ENCODE measurements around the gene ZMYND11. TPM values are rescaled to one million over a fixed set of nuclear protein-coding genes. Genes with fewer than 3 reads are reported as not detected.
"Not testable (repeated sequence)": the region's sequence is repeated elsewhere in the genome, so short reads cannot be mapped to it uniquely, and the experiment has no call there.

ZMYND11 gene
- total RNA-seq, 1 experiment from 2014 or later, result 37.5 TPM

- Histone ChIP-seq H3K27ac (ENCODE audit: low read length) (no peak overlapping the region), H3K4me3 (ENCODE audit: low read depth in 2 of 2, low read length in 2 of 2) (no peak overlapping the region), H3K36me3 (ENCODE audit: control insufficient read depth, insufficient read depth, low read length) (no peaks in the 10 kb centered on the region), H3K9me3 (ENCODE audit: control insufficient read depth, insufficient read depth, low read depth, low read length) (no peaks in the 10 kb centered on the region), H3K27me3 (ENCODE audit: control insufficient read depth, insufficient read depth, low read length) (no peaks in the 10 kb centered on the region), H3K4me1 (ENCODE audit: control insufficient read depth, insufficient read depth, low read length) (no peaks in the 10 kb centered on the region)
- DNase-seq (ENCODE audit: low read depth, low spot score) (no peak), ATAC-seq (no peak)
- CTCF ChIA-PET, result no interaction called here
- BruUV-seq (replicated peaks), result no TSS peak
- intact Hi-C loops (cut with micrococcal nuclease; ENCODE audit: unreplicated experiment), result no loop called here
- POLR2A ChIA-PET, result no interaction called here
- TF ChIP-seq TCF7L2 (IDR thresholded peaks at IDR 0.05; ENCODE audit: low read depth, low read length), result no peak
- TF ChIP-seq, protein P1, sequence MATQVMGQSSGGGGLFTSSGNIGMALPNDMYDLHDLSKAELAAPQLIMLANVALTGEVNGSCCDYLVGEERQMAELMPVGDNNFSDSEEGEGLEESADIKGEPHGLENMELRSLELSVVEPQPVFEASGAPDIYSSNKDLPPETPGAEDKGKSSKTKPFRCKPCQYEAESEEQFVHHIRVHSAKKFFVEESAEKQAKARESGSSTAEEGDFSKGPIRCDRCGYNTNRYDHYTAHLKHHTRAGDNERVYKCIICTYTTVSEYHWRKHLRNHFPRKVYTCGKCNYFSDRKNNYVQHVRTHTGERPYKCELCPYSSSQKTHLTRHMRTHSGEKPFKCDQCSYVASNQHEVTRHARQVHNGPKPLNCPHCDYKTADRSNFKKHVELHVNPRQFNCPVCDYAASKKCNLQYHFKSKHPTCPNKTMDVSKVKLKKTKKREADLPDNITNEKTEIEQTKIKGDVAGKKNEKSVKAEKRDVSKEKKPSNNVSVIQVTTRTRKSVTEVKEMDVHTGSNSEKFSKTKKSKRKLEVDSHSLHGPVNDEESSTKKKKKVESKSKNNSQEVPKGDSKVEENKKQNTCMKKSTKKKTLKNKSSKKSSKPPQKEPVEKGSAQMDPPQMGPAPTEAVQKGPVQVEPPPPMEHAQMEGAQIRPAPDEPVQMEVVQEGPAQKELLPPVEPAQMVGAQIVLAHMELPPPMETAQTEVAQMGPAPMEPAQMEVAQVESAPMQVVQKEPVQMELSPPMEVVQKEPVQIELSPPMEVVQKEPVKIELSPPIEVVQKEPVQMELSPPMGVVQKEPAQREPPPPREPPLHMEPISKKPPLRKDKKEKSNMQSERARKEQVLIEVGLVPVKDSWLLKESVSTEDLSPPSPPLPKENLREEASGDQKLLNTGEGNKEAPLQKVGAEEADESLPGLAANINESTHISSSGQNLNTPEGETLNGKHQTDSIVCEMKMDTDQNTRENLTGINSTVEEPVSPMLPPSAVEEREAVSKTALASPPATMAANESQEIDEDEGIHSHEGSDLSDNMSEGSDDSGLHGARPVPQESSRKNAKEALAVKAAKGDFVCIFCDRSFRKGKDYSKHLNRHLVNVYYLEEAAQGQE (IDR thresholded peaks at IDR 0.05; ENCODE audit: insufficient read depth in 1 of 2, low read depth in 2 of 2, low read length in 1 of 2), result no peak
- TF ChIP-seq SIN3A (IDR thresholded peaks at IDR 0.05; ENCODE audit: borderline replicate concordance, insufficient read depth, low read depth, low read length), result no peak
- TF ChIP-seq POLR2AphosphoS5 (IDR thresholded peaks at IDR 0.05; ENCODE audit: low read depth, low read length), result no peak
- TF ChIP-seq CTCF (IDR thresholded peaks at IDR 0.05), result no peak
- in situ Hi-C loops (cut with HindIII; ENCODE audit: low pct_unique_long_range_greater_than_20kb, low sequenced_read_pairs), result no loop called here
Observed at GRCh38 chr10:299512-299911, 164.3 kb downstream of the ZMYND11 start.

DNA sequence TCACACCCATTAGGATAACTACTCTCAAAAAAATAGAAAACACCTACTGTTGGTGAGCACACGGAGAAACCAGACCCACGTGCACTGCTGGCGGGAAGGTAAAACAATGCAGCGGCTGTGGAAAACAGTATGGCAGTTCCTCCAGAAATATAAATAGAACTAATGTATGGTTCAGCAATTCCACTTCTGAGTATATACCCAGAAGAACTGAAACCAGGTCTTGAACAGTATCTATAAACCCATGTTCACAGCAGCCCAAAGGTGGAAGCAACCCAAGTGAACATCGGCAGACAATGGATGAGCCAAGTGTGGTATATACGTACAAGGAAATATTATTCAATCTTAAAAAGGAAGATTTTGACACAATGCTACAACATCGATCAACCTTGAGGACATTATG is 164.7 kb downstream of the ZMYND11 start:
- CTCF ChIA-PET, result no interaction called here

DNA sequence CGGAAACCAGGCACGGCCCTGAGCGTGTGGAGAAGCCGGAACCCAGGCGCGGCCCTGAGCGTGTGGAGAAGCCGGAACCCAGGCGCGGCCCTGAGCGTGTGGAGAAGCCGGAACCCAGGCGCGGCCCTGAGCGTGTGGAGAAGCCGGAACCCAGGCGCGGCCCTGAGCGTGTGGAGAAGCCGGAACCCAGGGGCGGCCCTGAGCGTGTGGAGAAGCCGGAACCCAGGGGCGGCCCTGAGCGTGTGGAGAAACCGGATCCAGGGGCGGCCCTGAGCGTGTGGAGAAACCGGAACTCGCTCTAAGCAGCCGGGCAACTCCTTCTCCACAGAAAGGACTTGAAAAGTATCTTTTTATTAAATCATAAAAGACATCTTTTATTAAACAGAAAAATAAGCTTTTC is 165.3 kb downstream of the ZMYND11 start:
- H3K36me3 ChIP-seq (ENCODE audit: control insufficient read depth, insufficient read depth, low read length); CTCF ChIA-PET; H3K4me1 ChIP-seq (ENCODE audit: control insufficient read depth, insufficient read depth, low read length); DNase-seq (ENCODE audit: low read depth, low spot score); H3K9me3 ChIP-seq (ENCODE audit: control insufficient read depth, insufficient read depth, low read depth, low read length); POLR2A ChIA-PET; H3K27me3 ChIP-seq (ENCODE audit: control insufficient read depth, insufficient read depth, low read length); intact Hi-C loops (cut with micrococcal nuclease; ENCODE audit: unreplicated experiment); in situ Hi-C loops (cut with HindIII; ENCODE audit: low pct_unique_long_range_greater_than_20kb, low sequenced_read_pairs); H3K4me3 ChIP-seq (ENCODE audit: low read depth in 2 of 2, low read length in 2 of 2); ATAC-seq; H3K27ac ChIP-seq (ENCODE audit: low read length); BruUV-seq (replicated peaks): not testable (repeated sequence)

More for the DNA sequence above, 164.7 kb downstream of the ZMYND11 start:
- Histone ChIP-seq H3K27ac (ENCODE audit: low read length) (no peak overlapping the region), H3K9me3 (ENCODE audit: control insufficient read depth, insufficient read depth, low read depth, low read length) (no peaks in the 10 kb centered on the region), H3K27me3 (ENCODE audit: control insufficient read depth, insufficient read depth, low read length) (no peaks in the 10 kb centered on the region), H3K36me3 (ENCODE audit: control insufficient read depth, insufficient read depth, low read length) (no peaks in the 10 kb centered on the region), H3K4me1 (ENCODE audit: control insufficient read depth, insufficient read depth, low read length) (no peaks in the 10 kb centered on the region), H3K4me3 (ENCODE audit: low read depth in 2 of 2, low read length in 2 of 2) (no peak overlapping the region)
- intact Hi-C loops (cut with micrococcal nuclease; ENCODE audit: unreplicated experiment), result no loop called here
- POLR2A ChIA-PET, result no interaction called here
- DNase-seq (ENCODE audit: low read depth, low spot score) (no peak), ATAC-seq (no peak)
- TF ChIP-seq, protein P1 (IDR thresholded peaks at IDR 0.05; ENCODE audit: insufficient read depth in 1 of 2, low read depth in 2 of 2, low read length in 1 of 2), result no peak
- TF ChIP-seq SIN3A (IDR thresholded peaks at IDR 0.05; ENCODE audit: borderline replicate concordance, insufficient read depth, low read depth, low read length), result no peak
- no peak for TF ChIP-seq TCF7L2 (IDR thresholded peaks at IDR 0.05; ENCODE audit: low read depth, low read length)
- TF ChIP-seq POLR2AphosphoS5 (IDR thresholded peaks at IDR 0.05; ENCODE audit: low read depth, low read length), result no peak
- TF ChIP-seq CTCF (IDR thresholded peaks at IDR 0.05), result no peak
- no TSS peak for BruUV-seq (replicated peaks)
- in situ Hi-C loops (cut with HindIII; ENCODE audit: low pct_unique_long_range_greater_than_20kb, low sequenced_read_pairs), result no loop called here

Data from Panc1 (cell line).